Retina (tissue), 1 donor: Measurements from ENCODE around the gene CCS.
A peak's percentile ranks its signal among the peaks of the same experiment; 100 is the strongest.
"Not testable (repeated sequence)": the region's sequence is repeated elsewhere in the genome, so short reads cannot be mapped to it uniquely, and the experiment has no call there.

Experiments used
- DNase-seq: peaks from one replicate; pipeline ENCODE4 v3.0.0-alpha.2; 2016

Gene CCS

DNA sequence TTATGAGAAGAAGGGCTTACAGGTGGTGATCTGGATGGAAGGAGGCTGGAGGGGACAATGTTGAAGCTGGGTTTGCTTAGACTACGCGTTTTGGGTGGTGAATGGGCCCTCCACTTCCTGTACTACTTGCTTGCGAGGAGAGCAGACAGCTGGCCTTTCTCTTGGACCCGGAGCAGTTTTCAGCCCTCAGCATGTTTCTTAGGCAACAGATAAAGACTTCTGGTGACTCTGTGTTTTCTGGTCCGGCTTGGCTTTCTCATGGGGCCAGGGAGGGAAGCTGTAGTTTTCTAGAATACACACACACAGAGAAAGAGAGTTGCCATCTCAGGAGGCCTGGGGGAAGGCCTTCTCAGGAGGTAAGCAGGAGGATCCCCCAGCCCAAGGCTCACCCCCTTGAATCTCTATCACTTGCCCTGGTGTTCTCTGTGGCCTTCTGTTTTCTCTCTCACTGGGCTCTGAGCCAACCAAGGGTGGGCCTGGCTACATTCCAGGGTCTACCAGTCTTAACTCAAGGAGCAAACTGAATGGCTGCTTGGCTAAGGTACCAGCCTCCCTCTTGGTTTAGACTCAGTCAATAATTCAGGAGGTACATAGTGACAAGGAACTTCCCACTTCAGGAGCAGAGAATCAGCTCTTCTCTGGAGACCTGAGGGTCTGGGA is 2.4 kb downstream of the CCS start:
- DNase-seq: no peak

GRCh38 chr11:66598993-66599392 is 6.0 kb downstream of the CCS start:
- DNase-seq: no peak

- no peak for DNase-seq
Observed at GRCh38 chr11:66600219-66600618, 7.2 kb downstream of the CCS start.

GRCh38 chr11:66600631-66601233 is 7.7 kb downstream of the CCS start:
- no peak for DNase-seq

- no peak for DNase-seq
Observed at GRCh38 chr11:66603072-66603471, 10.1 kb downstream of the CCS start.

GRCh38 chr11:66604155-66604554 is 11.2 kb downstream of the CCS start:
- DNase-seq: no peak

DNA sequence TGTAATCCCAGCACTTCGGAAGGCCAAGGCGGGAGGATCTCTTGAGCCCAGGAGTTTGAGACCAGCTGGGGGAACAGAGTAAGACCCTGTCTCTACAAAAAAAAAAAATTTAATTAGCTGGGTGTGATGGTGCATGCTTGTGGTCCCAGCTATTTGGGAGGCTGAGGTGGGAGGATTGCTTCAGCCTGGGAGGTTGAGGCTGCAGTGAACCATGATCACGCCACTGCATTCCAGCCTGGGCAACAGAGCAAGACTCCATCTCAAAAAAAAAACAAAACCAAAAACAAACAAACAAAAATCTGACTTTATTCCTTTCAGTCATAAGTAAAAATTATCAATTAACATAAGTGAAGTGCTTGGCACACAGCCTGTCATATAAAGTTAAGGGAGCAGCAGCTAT is 13.6 kb downstream of the CCS start:
- not testable (repeated sequence) for DNase-seq

- no peak for DNase-seq
Observed at GRCh38 chr11:66607126-66607834, 14.3 kb downstream of the CCS start.

DNA sequence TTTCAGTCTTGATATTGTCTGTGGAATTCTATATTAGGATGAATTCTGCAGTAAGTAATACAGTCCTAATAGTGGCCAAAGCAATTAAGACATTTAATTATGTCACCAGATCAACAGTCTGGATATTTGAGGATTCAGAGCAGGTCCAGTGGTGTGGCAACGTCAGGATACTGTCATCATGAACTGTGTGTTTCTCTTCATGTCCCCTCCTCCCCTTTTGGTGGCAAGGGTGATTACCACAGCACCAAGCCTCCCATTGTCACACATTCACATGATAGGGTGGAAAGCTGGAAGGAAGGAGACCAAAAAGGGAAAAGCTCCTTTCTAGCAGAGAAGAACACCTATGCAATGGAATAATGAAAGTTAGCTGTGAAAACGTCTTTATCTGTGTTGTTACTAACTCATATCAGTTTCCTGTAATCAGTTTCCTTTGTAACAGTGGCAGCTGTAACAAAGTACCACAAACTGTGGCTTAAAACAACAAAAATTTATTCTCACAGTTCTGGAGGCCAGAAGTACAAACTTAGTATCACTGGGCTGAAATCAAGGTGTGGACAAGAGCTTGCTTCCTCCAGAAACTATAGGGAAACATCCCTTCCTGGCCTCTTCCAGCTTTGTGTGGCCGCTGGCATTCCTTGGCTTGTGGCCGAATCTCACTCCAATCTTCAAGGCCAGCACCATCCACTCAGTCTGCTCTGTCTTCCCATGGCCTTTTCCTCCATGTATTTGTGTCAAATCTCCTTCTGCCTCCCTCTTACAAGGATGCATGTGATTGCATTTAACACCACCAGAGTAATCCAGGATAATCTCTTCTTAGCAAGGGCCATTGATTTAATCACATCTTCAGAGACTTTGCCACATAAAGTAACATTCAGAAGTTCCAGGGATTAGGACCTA is 17.0 kb downstream of the CCS start:
- DNase-seq: no peak

- DNase-seq: no peak
Observed at GRCh38 chr11:66612458-66612857, 19.5 kb downstream of the CCS start.

DNA sequence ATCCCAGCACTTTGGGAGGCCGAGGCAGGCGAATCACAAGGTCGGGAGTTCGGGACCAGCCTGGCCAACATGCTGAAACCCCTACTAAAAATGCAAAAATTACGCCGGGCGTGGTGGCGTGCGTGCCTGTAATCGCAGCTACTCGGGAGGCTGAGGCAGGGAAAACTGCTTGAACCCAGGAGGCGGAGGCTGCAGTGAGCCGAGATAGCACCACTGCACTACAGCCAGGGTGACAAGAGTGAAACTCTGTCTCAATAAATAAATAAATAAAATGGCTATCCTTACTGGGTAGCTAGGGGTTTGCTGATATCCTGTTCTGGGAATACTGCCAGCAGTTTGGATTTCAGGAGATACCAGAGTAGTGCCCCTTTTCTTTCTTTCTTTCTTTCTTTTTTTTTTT is 21.1 kb downstream of the CCS start:
- no peak for DNase-seq

DNA sequence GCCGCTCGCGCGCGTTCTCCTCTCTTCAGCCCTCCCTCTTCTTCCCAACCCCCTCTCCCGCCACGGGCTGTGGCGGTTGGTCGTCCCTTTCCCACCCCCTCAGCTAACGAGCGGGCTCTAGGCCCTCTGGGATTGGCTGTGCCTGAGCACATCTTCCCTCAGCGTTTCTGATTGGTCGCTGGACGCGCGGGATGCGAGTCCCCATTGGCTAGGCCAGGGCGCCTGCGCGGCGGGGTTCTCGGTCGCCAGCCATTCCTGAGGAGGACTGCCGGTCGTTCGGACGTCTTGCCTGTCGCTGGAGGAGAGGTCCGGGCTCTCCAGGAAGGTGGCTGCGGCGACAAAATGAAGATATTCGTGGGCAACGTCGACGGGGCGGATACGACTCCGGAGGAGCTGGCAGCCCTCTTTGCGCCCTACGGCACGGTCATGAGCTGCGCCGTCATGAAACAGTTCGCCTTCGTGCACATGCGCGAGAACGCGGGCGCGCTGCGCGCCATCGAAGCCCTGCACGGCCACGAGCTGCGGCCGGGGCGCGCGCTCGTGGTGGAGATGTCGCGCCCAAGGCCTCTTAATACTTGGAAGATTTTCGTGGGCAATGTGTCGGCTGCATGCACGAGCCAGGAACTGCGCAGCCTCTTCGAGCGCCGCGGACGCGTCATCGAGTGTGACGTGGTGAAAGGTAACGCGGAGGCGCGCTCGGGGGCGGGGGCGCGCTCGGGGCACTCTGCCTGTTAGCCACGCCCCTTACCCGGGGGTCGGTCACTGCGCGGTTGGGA is 23.6 kb downstream of the CCS start, which contains the start of gene RBM14:
RBM14 (plus strand) TSS at position 252 of the 776 bp plus-strand sequence; CDS start at position 343, 91 bp downstream.
- DNase-seq: peak; percentile 99

GRCh38 chr11:66617155-66617834 is 24.3 kb downstream of the CCS start:
- DNase-seq: no peak

- no peak for DNase-seq
Observed at GRCh38 chr11:66619080-66619554, 26.1 kb downstream of the CCS start.

- DNase-seq: no peak
Observed at GRCh38 chr11:66624450-66624849, 31.5 kb downstream of the CCS start.

DNA sequence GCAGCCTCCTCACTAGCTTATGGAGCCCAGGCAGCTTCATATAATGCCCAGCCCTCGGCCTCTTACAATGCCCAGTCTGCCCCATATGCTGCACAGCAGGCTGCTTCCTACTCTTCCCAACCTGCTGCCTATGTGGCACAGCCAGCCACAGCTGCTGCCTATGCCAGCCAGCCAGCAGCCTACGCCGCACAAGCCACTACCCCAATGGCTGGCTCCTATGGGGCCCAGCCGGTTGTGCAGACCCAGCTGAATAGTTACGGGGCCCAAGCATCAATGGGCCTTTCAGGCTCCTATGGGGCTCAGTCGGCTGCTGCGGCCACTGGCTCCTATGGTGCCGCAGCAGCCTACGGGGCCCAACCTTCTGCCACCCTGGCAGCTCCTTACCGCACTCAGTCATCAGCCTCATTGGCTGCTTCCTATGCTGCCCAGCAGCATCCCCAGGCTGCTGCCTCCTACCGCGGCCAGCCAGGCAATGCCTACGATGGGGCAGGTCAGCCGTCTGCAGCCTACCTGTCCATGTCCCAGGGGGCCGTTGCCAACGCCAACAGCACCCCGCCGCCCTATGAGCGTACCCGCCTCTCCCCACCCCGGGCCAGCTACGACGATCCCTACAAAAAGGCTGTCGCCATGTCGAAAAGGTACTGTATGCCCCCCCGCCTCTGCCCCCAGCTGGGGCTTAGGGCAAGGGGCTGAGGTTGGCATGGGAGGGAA is 32.2 kb downstream of the CCS start:
- no peak for DNase-seq

- DNase-seq: no peak
Observed at GRCh38 chr11:66625752-66626149, 32.8 kb downstream of the CCS start.

DNA sequence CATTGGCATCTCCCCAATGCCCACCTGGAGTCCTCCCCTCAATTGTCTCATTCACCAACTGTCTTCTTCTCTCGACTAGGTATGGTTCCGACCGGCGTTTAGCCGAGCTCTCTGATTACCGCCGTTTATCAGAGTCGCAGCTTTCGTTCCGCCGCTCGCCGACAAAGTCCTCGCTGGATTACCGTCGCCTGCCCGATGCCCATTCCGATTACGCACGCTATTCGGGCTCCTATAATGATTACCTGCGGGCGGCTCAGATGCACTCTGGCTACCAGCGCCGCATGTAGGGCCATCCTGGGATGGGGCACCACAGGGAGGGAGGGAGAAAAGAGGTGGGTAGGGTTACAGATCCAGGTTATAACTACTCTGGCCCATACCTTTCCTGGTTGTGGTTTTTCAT is 33.4 kb downstream of the CCS start:
- no peak for DNase-seq

- DNase-seq: no peak
Observed at GRCh38 chr11:66626926-66627325, 33.9 kb downstream of the CCS start.

DNA sequence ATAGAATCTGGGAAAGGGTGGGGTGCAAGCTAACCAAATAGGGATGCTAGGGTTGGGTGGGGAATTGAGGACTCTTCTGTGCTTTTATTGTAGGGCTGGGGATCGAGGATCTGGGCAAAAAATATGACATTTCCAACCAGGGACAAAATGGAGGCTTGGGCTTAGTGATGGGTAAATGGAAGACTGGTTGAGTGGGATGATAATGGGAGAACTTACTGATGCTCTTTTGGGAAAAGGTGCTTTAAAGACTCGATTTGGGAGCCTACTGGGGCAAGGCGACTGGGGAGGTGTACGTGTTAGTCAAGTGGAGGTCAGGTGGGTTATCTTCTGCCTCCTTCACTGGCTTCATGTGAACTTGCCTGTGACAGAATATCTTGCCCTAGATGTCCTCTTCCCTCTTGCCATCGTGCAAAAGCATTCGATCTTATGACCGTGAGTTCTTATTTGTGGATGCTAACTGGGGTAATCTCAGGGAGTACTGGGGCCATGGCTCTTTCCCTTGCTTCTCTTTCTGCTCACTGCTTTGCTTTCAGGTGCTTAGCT is 35.1 kb downstream of the CCS start:
- DNase-seq: no peak

DNA sequence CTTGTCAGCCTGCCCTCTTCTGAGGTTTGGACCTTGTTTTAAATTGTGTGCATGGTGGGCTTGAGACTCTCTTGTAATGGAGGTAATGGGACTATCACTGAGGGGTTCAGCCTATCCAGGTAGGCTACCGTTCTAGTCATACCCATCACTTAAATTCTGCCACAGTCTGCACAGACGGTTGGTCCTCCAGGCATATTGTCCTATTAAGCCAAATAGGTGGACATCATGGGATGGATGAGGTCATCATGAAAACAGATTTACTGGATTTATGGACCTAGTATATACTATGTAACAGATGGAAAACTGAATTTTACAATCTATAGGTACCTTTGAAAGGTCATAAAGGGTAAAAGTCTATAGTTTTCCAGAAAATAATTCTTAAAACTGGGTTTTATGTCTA is 36.4 kb downstream of the CCS start:
- no peak for DNase-seq
